ENCODE measurements around the gene ITGBL1.

DNA sequence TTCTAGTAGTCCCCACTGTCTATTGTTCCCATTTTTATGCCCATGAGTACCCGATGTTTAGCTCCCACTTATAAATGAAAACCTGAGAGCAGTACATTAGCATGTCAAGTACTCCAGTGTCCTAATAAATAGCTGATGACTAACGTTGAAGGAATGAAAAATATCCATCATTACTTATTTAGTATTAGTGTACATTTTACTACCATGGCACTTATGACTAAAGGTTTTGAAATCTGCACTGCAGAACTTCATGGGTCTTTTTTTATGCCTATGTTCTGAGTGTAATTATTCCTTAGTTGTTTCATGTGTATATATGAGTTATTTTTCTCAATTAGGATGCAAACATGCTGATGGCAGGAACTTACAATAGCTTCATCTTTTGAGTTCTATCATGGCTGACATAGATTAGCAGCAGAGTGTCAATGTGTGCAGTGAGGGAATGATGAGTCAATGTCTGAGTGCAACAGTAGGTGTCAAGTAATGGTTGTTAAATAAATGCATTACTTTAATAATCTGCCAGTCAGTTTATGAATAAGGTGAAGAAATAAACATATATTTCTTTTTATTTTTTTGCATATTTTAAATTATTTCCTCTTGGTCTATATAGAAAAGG, 188.4 kb downstream of the ITGBL1 start:
- TF ChIP-seq, protein P1, sequence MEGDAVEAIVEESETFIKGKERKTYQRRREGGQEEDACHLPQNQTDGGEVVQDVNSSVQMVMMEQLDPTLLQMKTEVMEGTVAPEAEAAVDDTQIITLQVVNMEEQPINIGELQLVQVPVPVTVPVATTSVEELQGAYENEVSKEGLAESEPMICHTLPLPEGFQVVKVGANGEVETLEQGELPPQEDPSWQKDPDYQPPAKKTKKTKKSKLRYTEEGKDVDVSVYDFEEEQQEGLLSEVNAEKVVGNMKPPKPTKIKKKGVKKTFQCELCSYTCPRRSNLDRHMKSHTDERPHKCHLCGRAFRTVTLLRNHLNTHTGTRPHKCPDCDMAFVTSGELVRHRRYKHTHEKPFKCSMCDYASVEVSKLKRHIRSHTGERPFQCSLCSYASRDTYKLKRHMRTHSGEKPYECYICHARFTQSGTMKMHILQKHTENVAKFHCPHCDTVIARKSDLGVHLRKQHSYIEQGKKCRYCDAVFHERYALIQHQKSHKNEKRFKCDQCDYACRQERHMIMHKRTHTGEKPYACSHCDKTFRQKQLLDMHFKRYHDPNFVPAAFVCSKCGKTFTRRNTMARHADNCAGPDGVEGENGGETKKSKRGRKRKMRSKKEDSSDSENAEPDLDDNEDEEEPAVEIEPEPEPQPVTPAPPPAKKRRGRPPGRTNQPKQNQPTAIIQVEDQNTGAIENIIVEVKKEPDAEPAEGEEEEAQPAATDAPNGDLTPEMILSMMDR (IDR thresholded peaks at IDR 0.05): no peak
- TF ChIP-seq POLR2A (IDR thresholded peaks at IDR 0.05) (no peak), POLR2AphosphoS5 (IDR thresholded peaks at IDR 0.05) (no peak), EP300 (IDR thresholded peaks at IDR 0.05) (no peak)

Measured in stomach (tissue), 4 donors.